Measurements from ENCODE around the gene CHMP1A. TPM values are rescaled to one million over a fixed set of nuclear protein-coding genes. Genes with fewer than 3 reads are reported as not detected.

The CHMP1A gene
- total RNA-seq, 1 donor from 2014 or later = 96.8 TPM

- TF ChIP-seq CTCF (IDR thresholded peaks at IDR 0.05; ENCODE audit: insufficient read depth, low read length, poor library complexity, severe bottlenecking) = no peak
- H3K36me3 ChIP-seq (ENCODE audit: control insufficient read depth, insufficient read depth, low read length) = no peaks in the 10 kb centered on the region
Measured at GRCh38 chr16:89600956-89601355, 56.6 kb downstream of the CHMP1A start.

GRCh38 chr16:89600427-89600826, 57.1 kb downstream of the CHMP1A start:
- H3K36me3 ChIP-seq (ENCODE audit: control insufficient read depth, insufficient read depth, low read length) = no peaks in the 10 kb centered on the region
- DNase-seq (ENCODE audit: low read depth) = no peak
- H3K4me3 ChIP-seq (ENCODE audit: low read depth, low read length) = no peak overlapping the region
- no peak for TF ChIP-seq CTCF (IDR thresholded peaks at IDR 0.05; ENCODE audit: insufficient read depth, low read length, poor library complexity, severe bottlenecking)
- no peaks in the 10 kb centered on the region for H3K27me3 ChIP-seq (ENCODE audit: control insufficient read depth, insufficient read depth, low read length)

More at GRCh38 chr16:89600956-89601355, 56.6 kb downstream of the CHMP1A start:
- Histone ChIP-seq H3K27me3 (ENCODE audit: control insufficient read depth, insufficient read depth, low read length) (no peaks in the 10 kb centered on the region), H3K4me3 (ENCODE audit: low read depth, low read length) (no peak overlapping the region)
- no peak for DNase-seq (ENCODE audit: low read depth)

- Histone ChIP-seq H3K4me3 (ENCODE audit: low read depth, low read length) (no peak overlapping the region), H3K36me3 (ENCODE audit: control insufficient read depth, insufficient read depth, low read length) (no peaks in the 10 kb centered on the region), H3K27me3 (ENCODE audit: control insufficient read depth, insufficient read depth, low read length) (no peaks in the 10 kb centered on the region)
- DNase-seq (ENCODE audit: low read depth) = no peak
- TF ChIP-seq CTCF (IDR thresholded peaks at IDR 0.05; ENCODE audit: insufficient read depth, low read length, poor library complexity, severe bottlenecking) = no peak
Measured at GRCh38 chr16:89599902-89600301, 57.6 kb downstream of the CHMP1A start.

- no peaks in the 10 kb centered on the region for H3K27me3 ChIP-seq (ENCODE audit: control insufficient read depth, insufficient read depth, low read length)
- DNase-seq (ENCODE audit: low read depth) = no peak
- peak; percentile 64 for TF ChIP-seq CTCF (IDR thresholded peaks at IDR 0.05; ENCODE audit: insufficient read depth, low read length, poor library complexity, severe bottlenecking)
- H3K36me3 ChIP-seq (ENCODE audit: control insufficient read depth, insufficient read depth, low read length) = no peaks in the 10 kb centered on the region
- H3K4me3 ChIP-seq (ENCODE audit: low read depth, low read length) = no peak overlapping the region
Measured at GRCh38 chr16:89599451-89599858, 58.1 kb downstream of the CHMP1A start.

GRCh38 chr16:89598199-89598598, 59.3 kb downstream of the CHMP1A start:
- Histone ChIP-seq H3K27me3 (ENCODE audit: control insufficient read depth, insufficient read depth, low read length) (no peaks in the 10 kb centered on the region), H3K4me3 (ENCODE audit: low read depth, low read length) (no peak overlapping the region), H3K36me3 (ENCODE audit: control insufficient read depth, insufficient read depth, low read length) (no peaks in the 10 kb centered on the region)
- no peak for DNase-seq (ENCODE audit: low read depth)
- no peak for TF ChIP-seq CTCF (IDR thresholded peaks at IDR 0.05; ENCODE audit: insufficient read depth, low read length, poor library complexity, severe bottlenecking)

GRCh38 chr16:89596957-89597649, 60.4 kb downstream of the CHMP1A start:
- no peak for DNase-seq (ENCODE audit: low read depth)
- no peak for TF ChIP-seq CTCF (IDR thresholded peaks at IDR 0.05; ENCODE audit: insufficient read depth, low read length, poor library complexity, severe bottlenecking)
- Histone ChIP-seq H3K36me3 (ENCODE audit: control insufficient read depth, insufficient read depth, low read length) (no peaks in the 10 kb centered on the region), H3K27me3 (ENCODE audit: control insufficient read depth, insufficient read depth, low read length) (no peaks in the 10 kb centered on the region), H3K4me3 (ENCODE audit: low read depth, low read length) (no peak overlapping the region)
